ENCODE data around the gene PCDHGB3. TPM values are rescaled to one million over a fixed set of nuclear protein-coding genes. Genes with fewer than 3 reads are reported as not detected.

The PCDHGB3 gene
- 0.53 TPM for polyA plus RNA-seq (2012; ENCODE audit: insufficient read length, low read depth)

- TF ChIP-seq FOXP2 (optimal IDR thresholded peaks at IDR 0.05; ENCODE audit: borderline replicate concordance, extremely low read depth, extremely low read length, insufficient read depth) (no peak), POLR2AphosphoS5 (IDR thresholded peaks at IDR 0.05; ENCODE audit: low read depth, low read length) (no peak), TAF1 (IDR thresholded peaks at IDR 0.05; ENCODE audit: borderline replicate concordance, insufficient read depth, low read length) (no peak), REST (IDR thresholded peaks at IDR 0.05; ENCODE audit: insufficient read depth in 1 of 2, low read depth in 2 of 2, low read length in 2 of 2) (no peak), SIN3A (IDR thresholded peaks at IDR 0.05; ENCODE audit: borderline replicate concordance, insufficient read depth, low read length) (no peak)
Observed at GRCh38 chr5:141369994-141370848, at the start of gene PCDHGB3. Gene PCDHGB3, plus strand, starts transcription at chr5:141370242. Its CDS starts 153 bp downstream, at chr5:141370395.

- no peak for TF ChIP-seq TAF1 (IDR thresholded peaks at IDR 0.05; ENCODE audit: borderline replicate concordance, insufficient read depth, low read length)
- TF ChIP-seq POLR2AphosphoS5 (IDR thresholded peaks at IDR 0.05; ENCODE audit: low read depth, low read length): no peak
- TF ChIP-seq FOXP2 (optimal IDR thresholded peaks at IDR 0.05; ENCODE audit: borderline replicate concordance, extremely low read depth, extremely low read length, insufficient read depth): no peak
- no peak for TF ChIP-seq REST (IDR thresholded peaks at IDR 0.05; ENCODE audit: insufficient read depth in 1 of 2, low read depth in 2 of 2, low read length in 2 of 2)
- TF ChIP-seq SIN3A (IDR thresholded peaks at IDR 0.05; ENCODE audit: borderline replicate concordance, insufficient read depth, low read length): no peak
Observed at GRCh38 chr5:141322261-141322660, 47.8 kb upstream of the PCDHGB3 start.

GRCh38 chr5:141326088-141326854 lies 43.8 kb upstream of the PCDHGB3 start:
- no peak for TF ChIP-seq FOXP2 (optimal IDR thresholded peaks at IDR 0.05; ENCODE audit: borderline replicate concordance, extremely low read depth, extremely low read length, insufficient read depth)
- TF ChIP-seq TAF1 (IDR thresholded peaks at IDR 0.05; ENCODE audit: borderline replicate concordance, insufficient read depth, low read length): peak; percentile 26; the same call in 1 of the 2 replicates
- TF ChIP-seq POLR2AphosphoS5 (IDR thresholded peaks at IDR 0.05; ENCODE audit: low read depth, low read length): peak; percentile 84
- TF ChIP-seq SIN3A (IDR thresholded peaks at IDR 0.05; ENCODE audit: borderline replicate concordance, insufficient read depth, low read length): no peak

- TF ChIP-seq FOXP2 (optimal IDR thresholded peaks at IDR 0.05; ENCODE audit: borderline replicate concordance, extremely low read depth, extremely low read length, insufficient read depth) (no peak), TAF1 (IDR thresholded peaks at IDR 0.05; ENCODE audit: borderline replicate concordance, insufficient read depth, low read length) (no peak), POLR2AphosphoS5 (IDR thresholded peaks at IDR 0.05; ENCODE audit: low read depth, low read length) (no peak), SIN3A (IDR thresholded peaks at IDR 0.05; ENCODE audit: borderline replicate concordance, insufficient read depth, low read length) (no peak), REST (IDR thresholded peaks at IDR 0.05; ENCODE audit: insufficient read depth in 1 of 2, low read depth in 2 of 2, low read length in 2 of 2) (no peak)
Observed at GRCh38 chr5:141328231-141328630, 41.8 kb upstream of the PCDHGB3 start.

Data from PFSK-1 (cell line).